Duodenal mucosa (tissue), 2 donors: ENCODE measurements around the gene FRMD3.

Experiments
- H3K27ac ChIP-seq: one replicate; pipeline ENCODE4 v1.7.0; 2013; ENCODE audit warnings: low read depth, low read length
- H3K27me3 ChIP-seq, 2 donors: one replicate each; pipeline ENCODE4 v1.7.0; 2013; ENCODE audit warnings: low read length in 2 of 2, control low read depth in 1 of 2; ENCODE audit not compliant: insufficient read depth in 2 of 2, control insufficient read depth in 1 of 2
- H3K36me3 ChIP-seq, 2 donors: one replicate each; pipeline ENCODE4 v1.7.0; 2013; ENCODE audit warnings: low read length in 2 of 2, control low read depth in 1 of 2; ENCODE audit not compliant: insufficient read depth in 2 of 2, control insufficient read depth in 1 of 2
- H3K4me1 ChIP-seq, 2 donors: one replicate each; pipeline ENCODE4 v1.7.0; 2013; ENCODE audit warnings: low read length in 2 of 2, control low read depth in 1 of 2; ENCODE audit not compliant: insufficient read depth in 2 of 2, control insufficient read depth in 1 of 2
- H3K4me3 ChIP-seq, 2 donors: one replicate each; pipeline ENCODE4 v1.7.0; 2013; ENCODE audit warnings: low read length in 2 of 2, low read depth in 1 of 2
- H3K9ac ChIP-seq, 2 donors: one replicate each; pipeline ENCODE4 v1.7.0; 2013; ENCODE audit warnings: low read length in 2 of 2, low read depth in 1 of 2
- H3K9me3 ChIP-seq, 2 donors: one replicate each; pipeline ENCODE4 v1.7.0; 2013; ENCODE audit warnings: low read length in 2 of 2, control low read depth in 1 of 2; ENCODE audit not compliant: control insufficient read depth in 1 of 2

Gene FRMD3

DNA sequence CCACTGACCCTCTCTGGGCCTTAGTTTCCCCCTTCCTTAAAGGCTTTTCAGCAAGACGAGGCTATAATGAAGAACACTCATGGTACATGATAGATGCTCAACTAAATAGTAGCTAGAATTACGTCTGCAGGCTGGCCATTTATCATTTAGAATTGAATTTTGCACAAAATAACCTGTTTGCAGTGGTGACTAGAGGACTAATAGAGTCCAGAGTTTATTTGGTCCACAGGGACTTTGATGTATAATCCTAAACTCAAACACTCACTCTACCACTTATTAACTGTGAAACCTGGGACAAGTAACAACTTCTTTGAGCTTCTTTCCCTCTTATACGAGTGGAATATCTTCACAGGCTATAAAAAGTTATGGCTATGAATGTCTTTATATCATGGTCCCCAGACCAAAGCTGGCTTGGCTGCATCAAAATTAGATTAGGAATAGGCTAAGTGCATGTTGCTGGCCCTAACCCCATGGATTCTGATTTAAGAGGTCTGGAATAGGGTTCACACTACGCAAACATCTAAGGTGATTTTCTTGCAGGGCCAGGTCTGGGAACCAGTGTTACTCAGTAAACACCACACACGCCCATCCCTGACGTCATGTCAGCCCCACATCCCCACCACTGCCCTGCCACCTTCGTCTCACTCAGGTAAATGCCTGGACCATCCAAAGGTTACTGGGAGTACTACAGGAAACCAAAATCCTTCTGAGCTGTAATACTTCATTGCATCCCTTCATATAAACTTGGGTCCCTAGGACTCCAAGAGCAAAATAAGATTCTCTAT, 150.6 kb downstream of the FRMD3 start:
- no peak overlapping the region for H3K4me3 ChIP-seq
- H3K36me3 ChIP-seq = no peaks in the 10 kb centered on the region
- H3K27me3 ChIP-seq = no peaks in the 10 kb centered on the region
- H3K9ac ChIP-seq = no peak overlapping the region
- H3K9me3 ChIP-seq = no peaks in the 10 kb centered on the region
- no peak overlapping the region for H3K27ac ChIP-seq
- H3K4me1 ChIP-seq = no peaks in the 10 kb centered on the region

DNA sequence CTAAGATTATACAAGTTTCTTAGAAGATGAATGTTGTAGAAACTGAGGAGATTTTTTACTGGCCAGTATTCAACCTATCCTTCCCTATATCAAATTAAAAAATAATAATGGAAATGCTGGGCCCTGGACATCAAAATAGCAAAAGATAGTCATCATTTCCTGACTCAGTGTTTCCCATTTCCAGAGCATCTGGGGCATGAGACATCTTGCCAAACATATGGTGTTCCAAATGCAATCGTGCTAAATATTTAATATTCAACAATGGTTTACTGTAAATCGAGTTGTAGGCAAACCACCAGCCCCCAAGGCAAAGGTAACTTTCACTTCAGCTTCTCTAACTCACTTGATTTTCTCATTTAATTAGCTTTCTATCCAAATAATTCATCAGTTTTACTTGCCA, 152.9 kb downstream of the FRMD3 start:
- no peak overlapping the region for H3K27ac ChIP-seq
- H3K9me3 ChIP-seq = no peaks in the 10 kb centered on the region
- no peaks in the 10 kb centered on the region for H3K4me1 ChIP-seq
- no peak overlapping the region for H3K4me3 ChIP-seq
- H3K36me3 ChIP-seq = no peaks in the 10 kb centered on the region
- no peak overlapping the region for H3K9ac ChIP-seq
- no peaks in the 10 kb centered on the region for H3K27me3 ChIP-seq

DNA sequence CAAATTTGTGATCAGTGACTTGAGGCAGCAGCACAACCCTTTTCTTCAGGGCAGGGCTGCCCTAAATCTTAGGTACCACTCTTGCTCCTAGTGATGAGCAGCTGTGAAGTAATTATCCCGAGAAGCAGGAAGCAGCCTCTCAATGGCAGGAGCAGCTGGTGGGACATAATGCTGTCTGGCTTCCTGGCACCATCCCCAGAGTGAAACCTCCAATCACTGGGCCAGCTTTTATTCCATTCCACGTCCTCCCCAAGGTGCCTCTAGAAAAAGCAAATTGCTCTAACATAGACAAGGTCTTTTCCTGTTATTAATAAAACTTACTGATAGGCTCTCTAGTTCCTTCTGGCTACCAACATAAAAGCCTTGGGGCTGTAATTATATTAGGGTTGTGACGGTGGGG, 154.0 kb downstream of the FRMD3 start:
- no peak overlapping the region for H3K27ac ChIP-seq
- no peaks in the 10 kb centered on the region for H3K36me3 ChIP-seq
- no peaks in the 10 kb centered on the region for H3K9me3 ChIP-seq
- H3K27me3 ChIP-seq = no peaks in the 10 kb centered on the region
- H3K9ac ChIP-seq = no peak overlapping the region
- no peaks in the 10 kb centered on the region for H3K4me1 ChIP-seq
- H3K4me3 ChIP-seq = no peak overlapping the region

DNA sequence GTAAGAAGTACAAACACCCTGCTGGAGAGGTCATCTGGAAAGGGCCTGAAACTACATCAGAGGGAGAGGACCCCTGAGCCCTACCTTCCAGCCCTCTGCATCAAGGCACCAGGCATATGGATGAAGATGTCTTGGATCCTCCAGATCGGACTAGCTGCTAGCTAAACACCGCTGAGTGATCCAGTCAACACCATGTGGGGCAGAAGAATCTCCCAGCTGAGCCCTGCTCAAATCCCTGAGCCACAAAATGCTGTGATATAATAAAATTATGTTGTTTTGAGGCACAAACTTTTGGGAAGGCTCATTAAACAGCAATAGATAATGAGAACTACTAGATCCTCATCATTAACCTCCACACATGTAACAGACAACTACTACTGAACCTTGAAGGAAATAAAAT, 155.2 kb downstream of the FRMD3 start:
- Histone ChIP-seq H3K27me3 (no peaks in the 10 kb centered on the region), H3K9me3 (no peaks in the 10 kb centered on the region), H3K9ac (no peak overlapping the region), H3K27ac (no peak overlapping the region), H3K4me1 (no peaks in the 10 kb centered on the region), H3K4me3 (no peak overlapping the region), H3K36me3 (no peaks in the 10 kb centered on the region)

DNA sequence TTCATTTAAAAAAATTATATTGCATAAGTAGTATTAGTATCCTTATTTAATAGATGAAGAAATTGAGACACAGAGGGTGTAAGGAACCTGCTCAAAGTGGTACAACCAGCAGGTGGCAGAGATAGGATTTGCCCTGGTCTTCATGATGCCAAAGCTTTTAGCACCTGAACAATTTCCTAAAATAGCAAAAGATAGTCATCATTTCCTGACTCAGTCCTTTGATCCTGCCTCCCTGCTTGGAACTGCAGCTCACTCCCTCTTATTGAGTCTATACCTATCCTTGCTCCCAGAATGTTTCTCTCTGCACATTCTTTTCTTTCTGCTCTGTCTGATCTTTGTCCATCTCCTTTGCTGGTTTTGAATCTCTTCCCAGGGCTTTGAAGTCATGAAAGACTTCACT, 155.8 kb downstream of the FRMD3 start:
- H3K27me3 ChIP-seq = no peaks in the 10 kb centered on the region
- no peak overlapping the region for H3K9ac ChIP-seq
- no peak overlapping the region for H3K4me3 ChIP-seq
- no peak overlapping the region for H3K27ac ChIP-seq
- H3K4me1 ChIP-seq = no peaks in the 10 kb centered on the region
- no peaks in the 10 kb centered on the region for H3K9me3 ChIP-seq
- H3K36me3 ChIP-seq = no peaks in the 10 kb centered on the region

DNA sequence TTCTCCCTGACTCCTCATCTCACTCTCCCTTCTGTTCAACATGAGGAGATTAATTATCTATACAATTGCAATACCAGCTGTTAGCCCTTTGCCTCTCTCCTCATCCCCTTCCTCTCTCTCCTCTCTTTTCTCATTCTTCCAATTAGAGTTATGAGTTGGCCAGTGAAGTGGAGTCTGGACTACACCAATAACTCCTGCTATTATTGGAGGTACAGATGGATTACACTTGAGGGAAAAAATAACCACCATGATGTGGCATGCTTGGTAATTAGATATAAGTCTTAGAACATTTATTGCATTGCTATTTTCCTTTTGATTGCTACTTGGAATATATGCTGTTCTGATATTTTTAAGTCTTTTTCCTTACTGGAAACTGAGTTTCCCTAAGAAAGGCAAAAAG, 159.2 kb downstream of the FRMD3 start:
- Histone ChIP-seq H3K4me3 (no peak overlapping the region), H3K9me3 (no peaks in the 10 kb centered on the region), H3K4me1 (no peaks in the 10 kb centered on the region), H3K9ac (no peak overlapping the region), H3K27ac (no peak overlapping the region), H3K36me3 (no peaks in the 10 kb centered on the region), H3K27me3 (no peaks in the 10 kb centered on the region)

DNA sequence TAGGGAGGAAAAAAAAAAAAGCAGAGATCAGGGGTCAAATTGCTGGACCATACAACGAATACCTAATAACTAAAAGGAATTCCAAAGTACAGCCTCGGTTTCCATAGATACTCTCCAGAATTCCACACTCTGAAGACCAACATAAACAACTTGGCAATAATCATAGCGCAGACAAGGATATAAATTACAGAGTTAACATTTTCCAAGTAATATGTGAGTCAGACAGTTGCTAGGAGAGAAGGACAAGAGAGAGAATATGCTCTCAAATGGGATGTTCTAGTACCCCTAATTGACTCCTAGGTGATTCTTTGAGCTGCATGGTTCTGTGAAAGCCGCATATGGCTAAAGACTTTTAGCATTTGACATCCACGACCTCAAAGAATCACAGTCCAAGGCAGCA, 165.2 kb downstream of the FRMD3 start:
- Histone ChIP-seq H3K9me3 (no peaks in the 10 kb centered on the region), H3K27me3 (no peaks in the 10 kb centered on the region), H3K36me3 (no peaks in the 10 kb centered on the region), H3K9ac (no peak overlapping the region), H3K4me3 (no peak overlapping the region), H3K27ac (no peak overlapping the region), H3K4me1 (no peaks in the 10 kb centered on the region)

DNA sequence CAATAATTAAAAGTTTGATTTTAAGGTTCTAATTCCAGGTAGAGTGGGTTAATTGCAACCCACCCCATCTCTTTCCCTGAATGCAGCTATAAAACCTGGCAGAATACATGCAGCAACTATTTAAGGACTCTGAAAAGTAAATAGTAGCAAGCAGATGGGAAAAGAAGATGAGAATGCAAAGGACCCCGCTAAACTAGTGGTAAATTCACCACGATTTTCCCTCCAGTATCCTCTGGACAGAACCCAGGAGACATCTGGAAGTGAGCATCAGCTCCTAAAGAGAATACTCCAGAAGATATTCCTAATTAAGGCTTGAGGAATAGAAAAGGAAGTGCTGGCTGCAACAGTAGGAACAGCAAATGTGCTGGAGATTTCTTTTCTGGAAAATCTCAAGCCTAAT, 170.9 kb downstream of the FRMD3 start:
- Histone ChIP-seq H3K9ac (no peak overlapping the region), H3K9me3 (no peaks in the 10 kb centered on the region), H3K27me3 (no peaks in the 10 kb centered on the region), H3K27ac (no peak overlapping the region), H3K36me3 (no peaks in the 10 kb centered on the region), H3K4me3 (no peak overlapping the region), H3K4me1 (no peaks in the 10 kb centered on the region)

DNA sequence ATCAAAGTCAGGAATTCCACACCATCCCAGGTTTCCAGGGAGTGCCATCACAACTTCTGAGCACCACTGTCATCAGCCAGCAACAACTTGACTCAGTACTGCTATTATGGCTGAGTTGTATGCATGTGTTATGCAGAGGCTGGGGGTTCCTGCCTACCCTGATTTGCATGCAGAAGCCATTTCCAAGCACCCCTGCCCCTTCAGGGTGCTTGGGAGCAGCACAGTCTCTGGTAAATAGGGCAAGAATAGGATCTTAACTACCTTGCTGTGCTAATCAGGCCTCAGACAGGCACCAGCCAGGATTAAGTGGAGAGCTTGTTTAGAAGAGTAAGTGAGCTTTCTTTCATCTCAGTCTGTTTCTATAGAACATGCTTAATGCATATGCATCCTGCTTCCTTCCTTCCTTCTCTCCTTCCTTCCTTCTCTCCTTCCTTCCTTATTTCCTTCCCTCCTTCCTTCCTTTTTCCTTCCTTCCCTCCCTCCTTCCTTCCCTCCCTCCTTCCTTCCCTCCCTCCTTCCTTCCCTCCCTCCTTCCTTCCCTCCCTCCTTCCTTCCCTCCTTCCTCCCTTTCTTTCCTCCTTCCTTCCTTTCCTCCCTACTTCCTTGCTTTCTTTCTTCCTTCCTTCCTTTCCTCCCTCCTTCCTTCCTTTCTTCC, 175.7 kb downstream of the FRMD3 start:
- Histone ChIP-seq H3K9me3 (no peaks in the 10 kb centered on the region), H3K27ac (no peak overlapping the region), H3K36me3 (no peaks in the 10 kb centered on the region), H3K4me1 (no peaks in the 10 kb centered on the region), H3K4me3 (no peak overlapping the region), H3K9ac (no peak overlapping the region), H3K27me3 (no peaks in the 10 kb centered on the region)

DNA sequence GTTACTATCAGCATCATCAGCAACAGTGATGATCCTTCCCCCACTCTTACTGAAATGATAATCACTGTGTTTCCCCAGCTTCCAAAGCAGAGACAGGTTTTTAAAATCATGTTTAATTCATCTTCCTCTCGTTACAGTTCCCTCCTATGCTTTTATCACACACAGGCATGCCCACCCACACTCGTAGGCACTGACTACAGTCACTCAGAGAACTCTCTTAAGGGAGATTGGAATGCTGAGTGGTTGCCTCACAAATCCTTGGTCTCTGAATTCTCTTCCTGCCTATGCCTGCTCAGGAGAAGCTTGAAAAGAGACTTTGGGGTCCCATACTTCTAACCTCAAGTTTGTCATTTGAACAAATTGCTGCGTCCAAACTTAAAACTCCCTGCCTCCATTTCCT, 179.2 kb downstream of the FRMD3 start:
- no peaks in the 10 kb centered on the region for H3K9me3 ChIP-seq
- H3K4me1 ChIP-seq = no peaks in the 10 kb centered on the region
- no peak overlapping the region for H3K27ac ChIP-seq
- H3K4me3 ChIP-seq = no peak overlapping the region
- no peak overlapping the region for H3K9ac ChIP-seq
- H3K36me3 ChIP-seq = no peaks in the 10 kb centered on the region
- H3K27me3 ChIP-seq = no peaks in the 10 kb centered on the region
